Type B pancreatic cell (in vitro differentiated cells): ENCODE results near the gene URB1. TPM values are rescaled to one million over a fixed set of nuclear protein-coding genes. Genes with fewer than 3 reads are reported as not detected.

Source experiments
- DNase-seq: peaks from one replicate; pipeline ENCODE4 v3.0.0; 2021; ENCODE audit warnings: mixed read lengths; ENCODE audit not compliant: unreplicated experiment; ENCODE audit errors: extremely low spot score
- H3K27ac Mint-ChIP-seq: 2 replicates; pipeline ENCODE4 v1.8.0; 2021; ENCODE audit warnings: mild to moderate bottlenecking, mixed read lengths
- H3K27me3 Mint-ChIP-seq: 2 replicates; pipeline ENCODE4 v1.8.0; 2021; ENCODE audit warnings: mixed read lengths
- H3K36me3 Mint-ChIP-seq: 2 replicates; pipeline ENCODE4 v1.8.0; 2021; ENCODE audit warnings: mixed read lengths
- H3K4me1 Mint-ChIP-seq: one replicate; pipeline ENCODE4 v1.8.0; 2021; ENCODE audit warnings: mixed read lengths; ENCODE audit not compliant: unreplicated experiment
- H3K4me3 Mint-ChIP-seq: 2 replicates; pipeline ENCODE4 v1.8.0; 2021; ENCODE audit warnings: mild to moderate bottlenecking, mixed read lengths
- H3K9me3 Mint-ChIP-seq: 2 replicates; pipeline ENCODE4 v1.8.0; 2021; ENCODE audit warnings: mixed read lengths
- CTCF ChIP-seq: fragments of 200-600 bp; sonication (generic); conservative IDR thresholded peaks from 2 replicates; pipeline ENCODE4 v1.5.0; 2021; ENCODE audit warnings: antibody characterized with exemption, mild to moderate bottlenecking
- total RNA-seq: library from RNA; stranded (reverse); gene quantifications from 2 replicates; pipeline ENCODE4 v1.2.1, GENCODE V29; 2021; ENCODE audit warnings: low replicate concordance

The URB1 gene
- total RNA-seq, 1 donor from 2014 or later: 19.9 TPM

- no peak for TF ChIP-seq CTCF
- Mint-ChIP-seq H3K4me1 (peaks cover 4% of the 10 kb centered on the region), H3K27me3 (peaks cover 82% of the 10 kb centered on the region), H3K27ac (peak overlapping the region; percentile 68), H3K4me3 (peak overlapping the region; percentile 89), H3K9me3 (no peaks in the 10 kb centered on the region), H3K36me3 (no peaks in the 10 kb centered on the region)
- DNase-seq: no peak
These were observed 20.2 kb upstream of the URB1 start for GRCh38 chr21:32413015-32413504.

GRCh38 chr21:32412162-32413014 lies 19.6 kb upstream of the URB1 start, which contains the start of gene EVA1C:
Gene EVA1C, plus strand, starts transcription at chr21:32412706. Its CDS starts 148 bp downstream, at chr21:32412854.
- no peak for TF ChIP-seq CTCF
- peak within 1 kb of the TSS; percentile 68 for H3K27ac Mint-ChIP-seq
- H3K27me3 Mint-ChIP-seq: peaks cover 81% of the 10 kb centered on the region
- no peaks in the 10 kb centered on the region for H3K9me3 Mint-ChIP-seq
- H3K4me3 Mint-ChIP-seq: peak within 1 kb of the TSS; percentile 89
- DNase-seq: no peak
- peaks cover 4% of the 10 kb centered on the region for H3K4me1 Mint-ChIP-seq
- no peaks in the 10 kb centered on the region for H3K36me3 Mint-ChIP-seq

GRCh38 chr21:32411350-32412161 lies 18.7 kb upstream of the URB1 start:
- DNase-seq: no peak
- no peaks in the 10 kb centered on the region for H3K36me3 Mint-ChIP-seq
- peak overlapping the region; percentile 87 for H3K4me3 Mint-ChIP-seq
- H3K27me3 Mint-ChIP-seq: peaks cover 78% of the 10 kb centered on the region
- H3K4me1 Mint-ChIP-seq: peaks cover 4% of the 10 kb centered on the region
- H3K27ac Mint-ChIP-seq: peak overlapping the region; percentile 38
- H3K9me3 Mint-ChIP-seq: no peaks in the 10 kb centered on the region
- TF ChIP-seq CTCF: no peak

GRCh38 chr21:32410916-32411315 lies 18.1 kb upstream of the URB1 start:
- no peaks in the 10 kb centered on the region for H3K9me3 Mint-ChIP-seq
- TF ChIP-seq CTCF: no peak
- no peak overlapping the region for H3K27ac Mint-ChIP-seq
- peak overlapping the region; percentile 87 for H3K4me3 Mint-ChIP-seq
- no peaks in the 10 kb centered on the region for H3K36me3 Mint-ChIP-seq
- DNase-seq: no peak
- peaks cover 4% of the 10 kb centered on the region for H3K4me1 Mint-ChIP-seq
- H3K27me3 Mint-ChIP-seq: peaks cover 79% of the 10 kb centered on the region

GRCh38 chr21:32410291-32410690 lies 17.5 kb upstream of the URB1 start:
- no peaks in the 10 kb centered on the region for H3K9me3 Mint-ChIP-seq
- DNase-seq: no peak
- no peaks in the 10 kb centered on the region for H3K36me3 Mint-ChIP-seq
- H3K27ac Mint-ChIP-seq: no peak overlapping the region
- H3K27me3 Mint-ChIP-seq: peaks cover 72% of the 10 kb centered on the region
- no peak overlapping the region for H3K4me3 Mint-ChIP-seq
- H3K4me1 Mint-ChIP-seq: peaks cover 4% of the 10 kb centered on the region
- no peak for TF ChIP-seq CTCF
